ENCODE measurements around the gene SMG6.

DNA sequence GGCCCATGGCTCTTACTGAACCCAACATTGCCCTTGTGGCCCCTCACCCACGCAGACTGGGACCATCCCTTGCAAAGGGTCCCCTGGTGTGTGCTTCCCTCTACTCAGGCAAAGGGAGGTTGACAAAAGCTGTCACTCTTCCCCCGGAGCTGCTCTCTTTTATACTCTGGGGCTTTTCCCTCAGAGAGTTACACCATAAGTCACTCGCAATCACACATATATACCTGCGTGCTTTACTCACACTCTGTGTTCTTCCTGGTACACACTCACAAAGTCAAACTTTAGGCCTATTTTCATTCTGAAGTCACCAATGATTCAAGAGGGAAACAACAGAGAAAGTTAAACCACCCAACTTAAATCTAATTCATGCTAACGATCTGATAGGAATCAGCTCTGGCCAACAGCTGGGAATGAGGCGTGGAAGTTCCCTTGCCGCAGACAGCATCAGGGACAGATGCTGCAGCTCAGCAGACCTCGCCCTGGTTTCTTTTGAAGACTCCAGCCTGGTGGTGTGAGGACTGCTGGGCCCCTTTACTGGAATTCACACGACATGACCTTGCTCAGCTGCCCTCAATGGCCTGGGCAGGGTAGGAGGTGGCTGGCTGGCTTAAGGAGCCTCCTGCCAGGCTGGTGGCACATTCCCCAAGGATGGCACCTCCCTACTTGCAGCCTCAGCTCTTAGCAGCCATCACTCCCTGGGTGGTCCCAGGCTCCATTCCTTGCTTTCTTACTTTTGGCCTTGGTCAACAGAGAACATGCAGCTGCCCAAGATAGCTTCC is 221.4 kb downstream of the SMG6 start:
- TF ChIP-seq CTCF (IDR thresholded peaks at IDR 0.05) (no peak), POLR2A (IDR thresholded peaks at IDR 0.05) (no peak)
